IMR-90 (cell line): ENCODE data around the gene CXXC4. TPM values are rescaled to one million over a fixed set of nuclear protein-coding genes. Genes with fewer than 3 reads are reported as not detected.

Experiments used
- ATAC-seq: fragments of 200-7000 bp; cut with Tn5 transposase; 2 replicates; pipeline ENCODE4 v1.9.1; 2020; ENCODE audit warnings: low read depth, mild to moderate bottlenecking, moderate library complexity
- BruUV-seq: library from RNA; stranded (reverse); fragments of 400-500 nt; replicated peaks from 2 replicates; lab custom pipeline; 2021; lab: Mats Ljungman, UMichigan
- CTCF ChIA-PET: fragments of 300-600 bp; formaldehyde crosslinking; extraction: SDS; loops from one replicate; lab custom pipeline; 2021; ENCODE audit warnings: antibody characterized with exemption; lab: Yijun Ruan, JAX
- POLR2A ChIA-PET: fragments of 300-600 bp; sonication (Branson Sonifier 250); formaldehyde crosslinking; loops from one replicate; lab custom pipeline; 2022; ENCODE audit warnings: antibody characterized with exemption; ENCODE audit not compliant: unreplicated experiment; lab: Charles Lee
- DNase-seq: peaks from one replicate; pipeline ENCODE4 v3.0.0; 2013
- H2AFZ ChIP-seq: replicated peaks from 2 replicates; pipeline ENCODE3; 2013; ENCODE audit warnings: low read length, mild to moderate bottlenecking; ENCODE audit not compliant: poor library complexity
- H2AK5ac ChIP-seq: 2 replicates; pipeline ENCODE4 v1.6.1; 2013; ENCODE audit warnings: low read depth, low read length, inconsistent platforms
- H2AK9ac ChIP-seq: replicated peaks from 2 replicates; pipeline ENCODE3; 2013; ENCODE audit warnings: mild to moderate bottlenecking, low read depth, low read length, moderate library complexity; ENCODE audit not compliant: poor library complexity
- H2BK120ac ChIP-seq: 2 replicates; pipeline ENCODE4 v1.6.1; 2013; ENCODE audit warnings: low read depth, low read length, inconsistent platforms
- H2BK15ac ChIP-seq: 3 replicates; pipeline ENCODE4 v1.6.1; 2013; ENCODE audit warnings: low read depth, low read length, inconsistent platforms
- H2BK20ac ChIP-seq: 2 replicates; pipeline ENCODE4 v1.6.1; 2013; ENCODE audit warnings: low read depth, mild to moderate bottlenecking, inconsistent platforms, low read length, moderate library complexity
- H2BK5ac ChIP-seq: 2 replicates; pipeline ENCODE4 v1.6.1; 2013; ENCODE audit warnings: mild to moderate bottlenecking, low read depth, low read length, inconsistent platforms; ENCODE audit not compliant: poor library complexity, severe bottlenecking
- H3K14ac ChIP-seq: replicated peaks from 2 replicates; pipeline ENCODE4 v1.6.1; 2013; ENCODE audit warnings: low read depth, low read length, inconsistent platforms
- H3K18ac ChIP-seq: 2 replicates; pipeline ENCODE4 v1.6.1; 2013; ENCODE audit warnings: low read depth, low read length, control low read depth
- H3K23ac ChIP-seq: 2 replicates; pipeline ENCODE4 v1.6.1; 2013; ENCODE audit warnings: low read depth, low read length, inconsistent platforms
- H3K27ac ChIP-seq: 2 replicates; pipeline ENCODE4 v1.5.1; 2013; ENCODE audit warnings: mild to moderate bottlenecking, control low read depth, low read length; ENCODE audit not compliant: insufficient read depth
- H3K27me3 ChIP-seq: 2 replicates; pipeline ENCODE4 v1.6.1; 2013; ENCODE audit warnings: low read length; ENCODE audit not compliant: control insufficient read depth, insufficient read depth
- H3K36me3 ChIP-seq: 2 replicates; pipeline ENCODE4 v1.6.1; 2013; ENCODE audit warnings: low read length, mixed read lengths; ENCODE audit not compliant: control insufficient read depth, insufficient read depth
- H3K4ac ChIP-seq: 2 replicates; pipeline ENCODE4 v1.6.1; 2013; ENCODE audit warnings: low read depth, low read length, inconsistent platforms
- H3K4me1 ChIP-seq: 2 replicates; pipeline ENCODE4 v1.6.1; 2013; ENCODE audit warnings: low read length, mixed read lengths; ENCODE audit not compliant: control insufficient read depth, insufficient read depth
- H3K4me2 ChIP-seq: 2 replicates; pipeline ENCODE4 v1.6.1; 2013; ENCODE audit warnings: low read depth, mild to moderate bottlenecking, control low read depth, low read length, moderate library complexity
- H3K4me3 ChIP-seq: 2 replicates; pipeline ENCODE4 v1.5.1; 2013; ENCODE audit warnings: low read depth, mild to moderate bottlenecking, control low read depth, low read length, moderate library complexity; ENCODE audit not compliant: insufficient read depth
- H3K56ac ChIP-seq: 2 replicates; pipeline ENCODE4 v1.6.1; 2013; ENCODE audit warnings: low read length, inconsistent platforms; ENCODE audit not compliant: insufficient read depth; ENCODE audit errors: extremely low read depth
- H3K79me1 ChIP-seq, 2 experiments: 2 replicates each; pipeline ENCODE4 v1.6.1; 2013; ENCODE audit warnings: low read length in 2 of 2, inconsistent platforms in 1 of 2, low read depth in 1 of 2
- H3K9ac ChIP-seq: 2 replicates; pipeline ENCODE4 v1.6.1; 2013; ENCODE audit warnings: low read depth, low read length, control low read depth
- H3K9me1 ChIP-seq: 2 replicates; pipeline ENCODE4 v1.6.1; 2013; ENCODE audit warnings: low read length, inconsistent platforms; ENCODE audit not compliant: insufficient read depth
- H3K9me3 ChIP-seq: 2 replicates; pipeline ENCODE4 v1.6.1; 2013; ENCODE audit warnings: low read length; ENCODE audit not compliant: control insufficient read depth, insufficient read depth
- H4K20me1 ChIP-seq: 2 replicates; pipeline ENCODE4 v1.6.1; 2013; ENCODE audit warnings: low read length, inconsistent platforms; ENCODE audit not compliant: insufficient read depth
- H4K5ac ChIP-seq: 2 replicates; pipeline ENCODE4 v1.6.1; 2013; ENCODE audit warnings: mild to moderate bottlenecking, low read depth, low read length, control low read depth
- H4K8ac ChIP-seq, 2 experiments: 2 replicates each; pipeline ENCODE4 v1.6.1; 2013; ENCODE audit warnings: low read depth in 2 of 2, low read length in 2 of 2, control low read depth in 1 of 2, inconsistent platforms in 1 of 2
- H4K91ac ChIP-seq: 2 replicates; pipeline ENCODE4 v1.6.1; 2013; ENCODE audit warnings: low read depth, low read length, inconsistent platforms; ENCODE audit not compliant: insufficient read depth
- BHLHE40 ChIP-seq: fragments of 150-350 bp; IDR thresholded peaks from 2 replicates; pipeline ENCODE4 v1.6.1; 2016; ENCODE audit warnings: mild to moderate bottlenecking, low read depth, low read length
- CEBPB ChIP-seq: IDR thresholded peaks from 2 replicates; pipeline ENCODE4 v1.6.1; 2012; ENCODE audit warnings: low read depth, low read length, improper control_type of control experiment
- CHD1 ChIP-seq: IDR thresholded peaks from 2 replicates; pipeline ENCODE4 v1.6.1; 2012; ENCODE audit warnings: low read depth, low read length, improper control_type of control experiment
- CTCF ChIP-seq: conservative IDR thresholded peaks from 2 replicates; pipeline ENCODE4 v1.5.1; 2012; ENCODE audit warnings: mild to moderate bottlenecking, low read depth, low read length, improper control_type of control experiment
- ELK1 ChIP-seq: fragments of 150-350 bp; IDR thresholded peaks from 2 replicates; pipeline ENCODE4 v1.6.1; 2016; ENCODE audit warnings: low read depth, mild to moderate bottlenecking, low read length, moderate library complexity, borderline replicate concordance
- FOS ChIP-seq: fragments of 150-350 bp; IDR thresholded peaks from 2 replicates; pipeline ENCODE4 v1.6.1; 2016; ENCODE audit warnings: low read depth, low read length
- MAFK ChIP-seq: IDR thresholded peaks from 2 replicates; pipeline ENCODE4 v1.6.1; 2012; ENCODE audit warnings: low read depth, low read length, improper control_type of control experiment
- MAZ ChIP-seq: IDR thresholded peaks from 2 replicates; pipeline ENCODE4 v1.6.1; 2012; ENCODE audit warnings: low read depth, mild to moderate bottlenecking, low read length, improper control_type of control experiment, moderate library complexity, borderline replicate concordance
- MXI1 ChIP-seq: IDR thresholded peaks from 2 replicates; pipeline ENCODE4 v1.6.1; 2012; ENCODE audit warnings: low read depth, mild to moderate bottlenecking, low read length, moderate library complexity, borderline replicate concordance
- NFE2L2 ChIP-seq: fragments of 150-350 bp; IDR thresholded peaks from 2 replicates; pipeline ENCODE4 v1.6.1; 2016; ENCODE audit warnings: low read depth, mild to moderate bottlenecking, low read length
- POLR2A ChIP-seq: IDR thresholded peaks from 2 replicates; pipeline ENCODE4 v1.6.1; 2012; ENCODE audit warnings: mild to moderate bottlenecking, low read depth, low read length
- RAD21 ChIP-seq: IDR thresholded peaks from 2 replicates; pipeline ENCODE4 v1.6.1; 2012; ENCODE audit warnings: low read length, improper control_type of control experiment
- RCOR1 ChIP-seq: IDR thresholded peaks from 2 replicates; pipeline ENCODE4 v1.6.1; 2012; ENCODE audit warnings: mild to moderate bottlenecking, low read length, improper control_type of control experiment; ENCODE audit not compliant: insufficient replicate concordance
- RFX5 ChIP-seq: IDR thresholded peaks from 2 replicates; pipeline ENCODE4 v1.8.0; 2012; ENCODE audit warnings: low read depth, mild to moderate bottlenecking, low read length, moderate library complexity
- SMC3 ChIP-seq: fragments of 150-350 bp; IDR thresholded peaks from 2 replicates; pipeline ENCODE4 v1.6.1; 2016; ENCODE audit warnings: low read depth, mild to moderate bottlenecking, antibody characterized with exemption, low read length, moderate library complexity
- USF2 ChIP-seq: fragments of 150-350 bp; IDR thresholded peaks from 2 replicates; pipeline ENCODE4 v1.6.1; 2017; ENCODE audit warnings: mild to moderate bottlenecking, antibody characterized with exemption, low read length, low read depth
- WGBS, 2 experiments: methylation state at CpG; one replicate each; pipeline versions ENCODE4 v1.1.5 to v1.1.7; 2013; ENCODE audit warnings: missing lambda C conversion rate in 2 of 2; ENCODE audit not compliant: insufficient read length in 1 of 2; ENCODE audit errors: extremely low coverage in 2 of 2; 5-methylcytosine and 5-hydroxymethylcytosine counted together
- dilution Hi-C: fragments of 300-500 bp; cut with HindIII; formaldehyde crosslinking; loops from one replicate; pipeline ENCODE4 v1.14.3; 2018; ENCODE audit warnings: low sequenced_read_pairs; ENCODE audit not compliant: unreplicated experiment
- in situ Hi-C: fragments of 300-500 bp; cut with MboI; formaldehyde crosslinking; loops from 3 replicates; pipeline ENCODE4 v1.14.3; 2019; ENCODE audit warnings: low sequenced_read_pairs, inconsistent platforms, mixed read lengths
- intact Hi-C: fragments of 100-400 bp; cut with micrococcal nuclease; formaldehyde crosslinking; loops from 2 replicates; pipeline ENCODE4 v1.10.0; 2022
- polyA plus RNA-seq, 3 experiments: library from polyadenylated mRNA; depleted of rRNA; stranded (reverse); fragments of >200 nt; gene quantifications; 2 replicates each; pipeline ENCODE4 v1.2.3, GENCODE V29; 2012; ENCODE audit warnings: low replicate concordance in 1 of 3
- total RNA-seq: library from RNA; depleted of rRNA; stranded (reverse); fragments of >200 nt; gene quantifications from 2 replicates; pipeline ENCODE4 v1.2.3, GENCODE V29; 2012

The CXXC4 gene
- total and polyA plus RNA-seq, 2 of the 4 experiments (the other 2 are of a cell fraction), result not detected

- Histone ChIP-seq H3K4ac (no peak overlapping the region), H4K8ac (no peak overlapping the region), H3K23ac (no peak overlapping the region), H2AK5ac (no peak overlapping the region), H3K27me3 (no peaks in the 10 kb centered on the region), H2BK5ac (no peak overlapping the region), H3K36me3 (no peaks in the 10 kb centered on the region), H3K18ac (no peak overlapping the region), H4K91ac (no peak overlapping the region), H3K27ac (no peak overlapping the region), H2BK120ac (no peak overlapping the region), H2BK15ac (no peak overlapping the region), H3K4me1 (no peaks in the 10 kb centered on the region), H2BK20ac (no peak overlapping the region), H4K20me1 (no peaks in the 10 kb centered on the region), H2AFZ (no peak overlapping the region), H3K79me1 (no peaks in the 10 kb centered on the region), H4K5ac (no peak overlapping the region), H3K14ac (no peak overlapping the region), H2AK9ac (no peak overlapping the region), H3K4me3 (no peak overlapping the region), H3K9me1 (no peaks in the 10 kb centered on the region), H3K9ac (no peak overlapping the region), H3K4me2 (no peak overlapping the region), H3K9me3 (no peaks in the 10 kb centered on the region), H3K56ac (no peak overlapping the region)
- no CpG with 5 or more reads among the region's 1 CpG for WGBS, 2 experiments
- dilution Hi-C loops, result no loop called here
- ChIA-PET POLR2A (no interaction called here), CTCF (no interaction called here)
- DNase-seq, result no peak
- in situ Hi-C loops, result no loop called here
- TF ChIP-seq USF2 (no peak), RFX5 (no peak), FOS (no peak), MAFK (no peak), MAZ (no peak), RCOR1 (no peak), CHD1 (no peak), POLR2A (no peak), NFE2L2 (no peak), ELK1 (no peak), CTCF (no peak), CEBPB (no peak), SMC3 (no peak), RAD21 (no peak), BHLHE40 (no peak), MXI1 (no peak)
- BruUV-seq, result no TSS peak
- no peak for ATAC-seq
- intact Hi-C loops, result no loop called here
Measured at GRCh38 chr4:104451573-104451972, 43.1 kb downstream of the CXXC4 start.
